DND-41 (cell line): ENCODE data around the gene RIMOC1.

Experiments
- CTCF ChIP-seq: IDR thresholded peaks from 2 replicates; pipeline ENCODE4 v1.5.1; 2012; ENCODE audit warnings: borderline replicate concordance, low read length, moderate library complexity, mild to moderate bottlenecking; ENCODE audit not compliant: poor library complexity, severe bottlenecking; ENCODE audit errors: extremely low read depth
- EZH2 ChIP-seq: IDR thresholded peaks from 3 replicates; pipeline ENCODE4 v1.6.1; 2012; ENCODE audit warnings: borderline replicate concordance, low read depth, mild to moderate bottlenecking, moderate library complexity, low read length, inconsistent platforms; ENCODE audit not compliant: severe bottlenecking

DNA sequence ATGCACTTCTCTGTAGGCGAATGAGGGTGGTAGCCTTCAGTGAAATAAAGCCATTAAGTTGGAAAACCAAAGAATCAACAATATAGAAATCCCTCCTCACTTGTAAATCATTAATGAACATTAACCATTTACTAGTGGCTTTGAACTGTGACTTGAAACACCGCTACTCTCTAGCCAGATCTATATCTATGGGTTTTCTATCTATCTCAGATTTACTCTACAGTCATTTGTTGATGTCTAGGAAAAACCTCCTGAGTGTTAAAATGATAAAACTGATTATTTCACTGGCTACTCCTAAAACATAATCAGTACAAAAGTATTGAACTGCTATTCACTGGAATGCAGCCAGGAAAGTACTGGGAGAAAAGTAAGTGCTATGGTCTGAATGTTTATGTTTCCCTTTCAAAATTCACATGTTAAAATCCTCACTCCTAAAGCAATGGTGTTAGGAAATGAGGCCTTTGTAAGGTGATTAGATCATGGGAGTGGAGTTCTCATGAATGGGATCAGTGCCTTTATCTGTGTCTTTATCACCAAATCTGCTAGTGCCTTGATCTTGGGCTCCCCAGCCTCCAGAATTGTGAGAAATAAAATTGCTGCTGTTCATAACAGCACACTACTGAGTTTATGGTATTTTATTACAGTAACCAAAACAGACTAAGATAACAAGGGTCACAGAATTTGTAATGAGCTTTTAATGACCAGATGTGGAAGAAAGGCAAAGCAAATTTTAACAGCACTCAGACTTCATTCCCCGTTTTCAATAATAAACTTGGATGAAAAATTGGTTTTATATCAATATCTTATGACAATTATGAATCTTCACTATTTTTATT is 25.3 kb upstream of the RIMOC1 start:
- no peak for TF ChIP-seq CTCF
- TF ChIP-seq EZH2, result no peak
